ENCODE data around the gene AGTRAP.
A peak's percentile ranks its signal among the peaks of the same experiment; 100 is the strongest.

The AGTRAP gene

DNA sequence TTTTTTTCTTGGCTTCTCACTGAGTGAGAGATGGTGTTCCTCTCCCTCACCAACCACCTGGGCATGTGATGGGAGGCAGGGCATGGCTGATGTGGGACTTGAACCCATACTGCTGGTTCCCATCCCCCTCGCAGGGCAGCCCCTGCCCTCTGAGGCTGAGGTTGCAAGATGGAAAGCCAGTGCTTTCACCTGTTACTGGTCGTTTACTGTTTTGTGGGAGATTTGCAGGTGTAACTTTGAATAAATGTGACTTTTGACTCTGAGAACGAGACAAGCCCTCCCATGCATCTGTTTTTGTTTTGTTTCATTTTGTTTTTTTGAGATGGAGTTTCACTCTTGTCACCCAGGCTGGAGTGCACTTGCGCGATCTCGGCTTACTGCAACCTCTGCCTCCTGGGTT lies 47.6 kb downstream of the AGTRAP start:
- H4K20me1 ChIP-seq (ENCODE audit: insufficient read depth, low read length) = no peaks in the 10 kb centered on the region
- no peaks in the 10 kb centered on the region for H3K79me2 ChIP-seq (ENCODE audit: low read length)
- H3K4me1 ChIP-seq (ENCODE audit: low read length) = peaks cover 3% of the 10 kb centered on the region; the same call in 1 of the 2 replicates
- H3K4me2 ChIP-seq (ENCODE audit: low read length) = no peak overlapping the region
- no peak overlapping the region for H3K4me3 ChIP-seq (ENCODE audit: low read length)
- no peaks in the 10 kb centered on the region for H3K27me3 ChIP-seq (ENCODE audit: low read depth, low read length)
- no peak overlapping the region for H2AFZ ChIP-seq (ENCODE audit: low read depth, low read length)
- no peaks in the 10 kb centered on the region for H3K9me3 ChIP-seq (ENCODE audit: insufficient read depth, low read length)
- no peak overlapping the region for H3K9ac ChIP-seq (ENCODE audit: low read length)
- TF ChIP-seq EZH2phosphoT487 (IDR thresholded peaks at IDR 0.05; ENCODE audit: low read depth) = no peak
- TF ChIP-seq, protein P1, sequence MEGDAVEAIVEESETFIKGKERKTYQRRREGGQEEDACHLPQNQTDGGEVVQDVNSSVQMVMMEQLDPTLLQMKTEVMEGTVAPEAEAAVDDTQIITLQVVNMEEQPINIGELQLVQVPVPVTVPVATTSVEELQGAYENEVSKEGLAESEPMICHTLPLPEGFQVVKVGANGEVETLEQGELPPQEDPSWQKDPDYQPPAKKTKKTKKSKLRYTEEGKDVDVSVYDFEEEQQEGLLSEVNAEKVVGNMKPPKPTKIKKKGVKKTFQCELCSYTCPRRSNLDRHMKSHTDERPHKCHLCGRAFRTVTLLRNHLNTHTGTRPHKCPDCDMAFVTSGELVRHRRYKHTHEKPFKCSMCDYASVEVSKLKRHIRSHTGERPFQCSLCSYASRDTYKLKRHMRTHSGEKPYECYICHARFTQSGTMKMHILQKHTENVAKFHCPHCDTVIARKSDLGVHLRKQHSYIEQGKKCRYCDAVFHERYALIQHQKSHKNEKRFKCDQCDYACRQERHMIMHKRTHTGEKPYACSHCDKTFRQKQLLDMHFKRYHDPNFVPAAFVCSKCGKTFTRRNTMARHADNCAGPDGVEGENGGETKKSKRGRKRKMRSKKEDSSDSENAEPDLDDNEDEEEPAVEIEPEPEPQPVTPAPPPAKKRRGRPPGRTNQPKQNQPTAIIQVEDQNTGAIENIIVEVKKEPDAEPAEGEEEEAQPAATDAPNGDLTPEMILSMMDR (IDR thresholded peaks at IDR 0.05; ENCODE audit: low read depth, low read length) = no peak
- H3K27ac ChIP-seq (ENCODE audit: low read length) = no peak overlapping the region
- H3K36me3 ChIP-seq (replicated peaks; ENCODE audit: low read depth, low read length) = no peaks in the 10 kb centered on the region

DNA sequence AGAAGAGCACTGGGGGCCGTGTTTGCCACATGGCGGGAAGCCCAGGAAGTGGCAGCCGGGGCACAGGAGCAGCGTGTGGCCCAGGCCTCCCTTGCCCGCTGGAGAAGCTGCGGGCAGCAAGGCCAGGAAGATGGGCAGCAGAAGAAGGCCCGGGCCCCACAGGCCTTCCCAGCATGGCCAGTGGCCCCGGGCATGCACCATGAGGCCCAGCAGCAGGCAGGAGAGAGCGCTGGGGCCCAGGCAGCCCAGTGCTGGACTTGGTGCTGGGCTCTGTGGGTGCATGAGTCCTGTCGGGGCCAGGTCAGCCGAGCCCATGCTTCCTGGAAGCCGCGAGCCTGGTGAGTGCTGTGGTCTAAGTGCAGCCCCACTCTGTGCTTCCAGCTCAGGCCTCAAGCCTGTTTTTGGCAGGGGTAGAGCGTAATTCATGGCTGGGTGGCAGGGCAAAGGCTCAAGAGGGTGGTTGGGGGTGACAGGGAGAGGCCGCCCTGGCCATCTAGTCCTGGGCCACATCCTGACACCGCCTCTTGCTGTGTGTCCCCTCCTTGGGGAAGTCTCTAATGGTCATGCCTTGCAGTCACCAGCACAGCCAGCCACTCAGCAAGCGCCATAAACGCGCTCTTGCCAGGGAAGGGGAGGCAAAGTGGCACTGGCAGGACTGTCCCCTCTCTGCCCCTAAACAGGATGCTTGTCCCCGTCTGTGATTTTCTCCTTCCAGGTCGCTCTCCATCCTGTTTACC lies 48.5 kb downstream of the AGTRAP start:
- Histone ChIP-seq H3K27ac (ENCODE audit: low read length) (no peak overlapping the region), H3K4me2 (ENCODE audit: low read length) (peak overlapping the region; percentile 48), H3K9ac (ENCODE audit: low read length) (no peak overlapping the region), H4K20me1 (ENCODE audit: insufficient read depth, low read length) (no peaks in the 10 kb centered on the region), H2AFZ (ENCODE audit: low read depth, low read length) (no peak overlapping the region), H3K4me1 (ENCODE audit: low read length) (peaks cover 3% of the 10 kb centered on the region; the same call in 1 of the 2 replicates), H3K9me3 (ENCODE audit: insufficient read depth, low read length) (no peaks in the 10 kb centered on the region), H3K27me3 (ENCODE audit: low read depth, low read length) (no peaks in the 10 kb centered on the region), H3K79me2 (ENCODE audit: low read length) (no peaks in the 10 kb centered on the region), H3K4me3 (ENCODE audit: low read length) (no peak overlapping the region), H3K36me3 (replicated peaks; ENCODE audit: low read depth, low read length) (no peaks in the 10 kb centered on the region)
- TF ChIP-seq, protein P1 (IDR thresholded peaks at IDR 0.05; ENCODE audit: low read depth, low read length) = no peak
- TF ChIP-seq EZH2phosphoT487 (IDR thresholded peaks at IDR 0.05; ENCODE audit: low read depth) = no peak

DNA sequence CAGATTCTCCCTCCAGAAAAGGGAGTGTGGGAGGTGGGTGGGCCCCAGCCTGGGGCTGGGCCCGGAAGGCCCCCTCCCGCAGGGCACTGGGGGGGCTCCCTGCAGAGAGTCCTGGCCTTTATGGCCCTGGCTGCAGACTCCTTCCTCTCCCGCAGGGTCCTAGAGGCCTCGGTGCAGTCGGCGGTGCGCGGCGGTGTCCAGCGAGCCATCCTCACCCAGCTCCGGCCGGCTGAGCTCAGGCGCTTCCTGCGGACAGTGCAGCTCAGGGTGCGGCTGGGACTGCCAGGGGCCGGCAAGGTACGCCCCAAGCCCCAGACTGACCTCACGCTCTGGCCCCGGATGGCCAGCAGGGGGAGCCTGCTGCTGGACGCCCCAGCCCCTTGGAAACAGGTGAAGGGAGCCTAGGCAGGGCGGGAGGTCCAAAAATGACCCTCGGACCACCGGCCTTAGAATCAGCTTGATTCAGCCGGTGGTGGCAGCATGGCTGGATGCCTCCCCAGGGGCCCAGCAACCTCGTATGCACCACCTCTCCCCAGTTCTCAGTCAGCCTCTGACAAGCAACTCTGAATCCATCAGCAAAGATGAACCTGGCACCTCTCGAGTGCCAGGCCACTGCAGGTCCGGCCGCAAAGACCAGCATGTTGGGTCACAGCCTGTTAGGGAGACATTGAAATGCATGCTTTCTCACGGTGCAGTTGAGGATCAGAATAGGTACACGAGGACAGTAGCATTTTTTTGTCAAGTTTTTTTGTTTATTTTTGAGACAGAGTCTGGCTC lies 49.2 kb downstream of the AGTRAP start:
- Histone ChIP-seq H3K9ac (ENCODE audit: low read length) (no peak overlapping the region), H3K9me3 (ENCODE audit: insufficient read depth, low read length) (no peaks in the 10 kb centered on the region), H2AFZ (ENCODE audit: low read depth, low read length) (no peak overlapping the region), H3K4me3 (ENCODE audit: low read length) (0 out of 2 replicates have a peak overlapping the region, but pooled peaks have one; percentile 31), H3K4me1 (ENCODE audit: low read length) (peaks cover 3% of the 10 kb centered on the region; the same call in 1 of the 2 replicates), H3K36me3 (replicated peaks; ENCODE audit: low read depth, low read length) (no peaks in the 10 kb centered on the region), H3K79me2 (ENCODE audit: low read length) (no peaks in the 10 kb centered on the region), H3K4me2 (ENCODE audit: low read length) (peak overlapping the region; percentile 48), H3K27ac (ENCODE audit: low read length) (no peak overlapping the region), H3K27me3 (ENCODE audit: low read depth, low read length) (no peaks in the 10 kb centered on the region), H4K20me1 (ENCODE audit: insufficient read depth, low read length) (no peaks in the 10 kb centered on the region)
- TF ChIP-seq EZH2phosphoT487 (IDR thresholded peaks at IDR 0.05; ENCODE audit: low read depth) = no peak
- TF ChIP-seq, protein P1 (IDR thresholded peaks at IDR 0.05; ENCODE audit: low read depth, low read length) = peak; percentile 62

DNA sequence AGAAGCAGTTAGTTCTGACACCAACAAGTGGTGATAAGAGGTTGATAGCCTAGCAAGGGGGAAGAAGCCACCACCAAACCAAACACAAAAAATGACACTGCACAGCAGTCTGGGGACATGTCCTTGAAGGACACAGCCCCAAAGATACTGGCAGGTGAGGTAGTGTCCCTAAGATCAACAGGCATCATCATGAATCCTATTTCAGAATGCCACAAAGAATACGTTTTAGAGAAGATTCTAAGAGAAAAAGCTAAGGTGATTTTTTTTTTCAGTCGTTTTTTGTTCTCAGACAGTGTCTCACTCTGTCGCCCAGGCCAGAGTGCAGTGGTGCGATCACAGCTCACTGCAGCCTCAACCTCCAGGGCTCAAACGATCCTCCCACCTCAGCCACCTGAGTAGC lies 50.2 kb downstream of the AGTRAP start:
- Histone ChIP-seq H4K20me1 (ENCODE audit: insufficient read depth, low read length) (no peaks in the 10 kb centered on the region), H3K27me3 (ENCODE audit: low read depth, low read length) (no peaks in the 10 kb centered on the region), H3K27ac (ENCODE audit: low read length) (no peak overlapping the region), H3K79me2 (ENCODE audit: low read length) (no peaks in the 10 kb centered on the region), H3K36me3 (replicated peaks; ENCODE audit: low read depth, low read length) (no peaks in the 10 kb centered on the region), H3K4me3 (ENCODE audit: low read length) (no peak overlapping the region), H3K4me1 (ENCODE audit: low read length) (peaks cover 11% of the 10 kb centered on the region), H2AFZ (ENCODE audit: low read depth, low read length) (no peak overlapping the region), H3K9me3 (ENCODE audit: insufficient read depth, low read length) (no peaks in the 10 kb centered on the region), H3K9ac (ENCODE audit: low read length) (no peak overlapping the region), H3K4me2 (ENCODE audit: low read length) (no peak overlapping the region)
- no peak for TF ChIP-seq EZH2phosphoT487 (IDR thresholded peaks at IDR 0.05; ENCODE audit: low read depth)
- TF ChIP-seq, protein P1 (IDR thresholded peaks at IDR 0.05; ENCODE audit: low read depth, low read length) = no peak

Measured in OCI-LY3 (cell line).